Adrenal gland (tissue), 12 donors: ENCODE results near the gene SLC12A5. TPM values are rescaled to one million over a fixed set of nuclear protein-coding genes. Genes with fewer than 3 reads are reported as not detected.
A peak's percentile ranks its signal among the peaks of the same experiment; 100 is the strongest.

Experiments
- DNase-seq, 7 donors: peaks; one replicate each; pipeline ENCODE4 v3.0.0-alpha.2; 2019 to 2020
- H3K27ac ChIP-seq, 5 donors: fragments of 200-600 bp; sonication (generic) in 4 of 5; 1 replicate in 3 of 5; 2 replicates in 2 of 5; pipeline versions ENCODE4 v1.5.1 to v1.8.0; 2016 to 2020; ENCODE audit warnings: mild to moderate bottlenecking in 1 of 5
- H3K27me3 ChIP-seq: fragments of 200-600 bp; 2 replicates; pipeline ENCODE4 v1.8.0; 2021
- H3K36me3 ChIP-seq, 2 donors: fragments of 200-600 bp; replicated peaks in 1 of 2; 1 replicate in 1 of 2; 2 replicates in 1 of 2; pipeline versions ENCODE4 v1.5.1 to v1.8.0; 2018 to 2022
- H3K4me1 ChIP-seq, 2 donors: fragments of 200-600 bp; replicated peaks in 1 of 2; 1 replicate in 1 of 2; 2 replicates in 1 of 2; pipeline versions ENCODE4 v1.5.1 to v1.8.0; 2018 to 2021
- H3K4me3 ChIP-seq, 4 donors: fragments of 200-600 bp; sonication (generic) in 3 of 4; one replicate each; pipeline ENCODE4 v1.5.1; 2016 to 2018
- H3K9me3 ChIP-seq, 3 donors: fragments of 200-600 bp; sonication (generic) in 1 of 3; replicated peaks in 1 of 3; 1 replicate in 2 of 3; 2 replicates in 1 of 3; pipeline versions ENCODE4 v1.5.1 to v1.8.0; 2016 to 2021
- POLR2A ChIP-seq, 2 donors: fragments of 450-650 bp; IDR thresholded peaks; one replicate each; pipeline ENCODE4 v1.6.1; 2017; ENCODE audit warnings: antibody characterized with exemption in 2 of 2, mild to moderate bottlenecking in 2 of 2, moderate library complexity in 1 of 2
- WGBS, 4 donors: extraction: QIAGEN DNeasy Blood & Tissue Kit in 2 of 4; methylation state at CpG; one replicate each; pipeline versions ENCODE4 v1.1.5 to v1.1.7; 2013 to 2017; 5-methylcytosine and 5-hydroxymethylcytosine counted together
- intact Hi-C, 2 donors: fragments of 100-400 bp; cut with DNase I; formaldehyde crosslinking; loops; one replicate each; pipeline versions ENCODE4 v1.14.1 to v1.15.0; 2022 to 2023
- polyA plus RNA-seq, 3 donors: library from polyadenylated mRNA; stranded (reverse); fragments of 200-250 nt in 2 of 3; fragments of 350-450 nt in 1 of 3; fragmentation: Illumina TruSeq in 1 of 3; extraction: RNeasy Lipid Tissue Mini Kit (QIAGEN cat#74804) in 1 of 3; gene quantifications; one replicate each; pipeline ENCODE4 v1.2.3, GENCODE V29; 2013 to 2014
- total RNA-seq, 9 donors: library from RNA; depleted of rRNA in 4 of 9; stranded (reverse); fragments of >200 nt in 4 of 9; fragments of 120-200 nt in 1 of 9; fragmentation: NEBNext Ultra II Directional in 1 of 9; extraction: Animal tissue kit (Norgen Biotek cat#: 25700) in 1 of 9; gene quantifications; one replicate each; pipeline versions ENCODE4 v1.1.0 to v1.2.4, GENCODE V29; 2013 to 2023
- TF ChIP-seq, protein P1 (sequence below), 6 experiments: fragments of 450-650 bp in 4 of 6; fragments of 200-600 bp in 2 of 6; sonication (generic) in 1 of 6; IDR thresholded peaks; 1 replicate in 5 of 6; 2 replicates in 1 of 6; pipeline versions ENCODE4 v1.5.1 to v1.8.0; 2016 to 2021; ENCODE audit warnings: antibody characterized with exemption in 6 of 6, mild to moderate bottlenecking in 2 of 6, moderate library complexity in 1 of 6
- donor health status: healthy with polysubstance abuse.
- donor health status: Bipolar disorder and iron deficiency.
- donor health status: DM: yes; HTN: yes; CAD: no.
- donor health status: DM: no; HTN: no; CAD: no.
- donor health status: DM: no; HTN: no; CAD: no.
- donor health status: DM: yes; HTN: yes; CAD: no.

The SLC12A5 gene
- total and polyA plus RNA-seq, 12 donors: 0.30 to 121 (median 16.2) TPM

DNA sequence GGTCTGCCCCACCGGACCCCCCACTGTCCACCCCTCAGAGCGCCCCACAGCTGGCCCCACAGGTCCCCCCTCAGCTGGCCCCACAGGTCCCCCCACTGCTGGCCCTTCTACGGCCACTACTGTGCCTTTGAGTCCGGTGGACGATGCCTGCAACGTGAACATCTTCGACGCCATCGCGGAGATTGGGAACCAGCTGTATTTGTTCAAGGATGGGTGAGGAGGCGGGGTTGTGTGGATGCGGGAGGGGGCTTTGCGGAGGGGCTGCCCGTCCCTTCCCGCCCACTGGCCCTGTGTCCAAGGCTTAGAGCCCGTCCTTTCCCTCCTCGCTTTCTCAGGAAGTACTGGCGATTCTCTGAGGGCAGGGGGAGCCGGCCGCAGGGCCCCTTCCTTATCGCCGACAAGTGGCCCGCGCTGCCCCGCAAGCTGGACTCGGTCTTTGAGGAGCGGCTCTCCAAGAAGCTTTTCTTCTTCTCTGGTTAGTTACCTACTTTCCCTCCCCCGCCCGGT, 15.6 kb upstream of the SLC12A5 start:
- intact Hi-C loops: loop anchor here (10.0 kb wide), 2 partner anchors 81 to 161 kb away; no protein-coding TSS in a partner anchor
- Histone ChIP-seq H3K36me3 (no peaks in the 10 kb centered on the region), H3K4me3 (no peak overlapping the region), H3K9me3 (no peaks in the 10 kb centered on the region), H3K27me3 (peaks cover 38% of the 10 kb centered on the region), H3K4me1 (peaks cover 0 to 10% of the 10 kb centered on the region in 2 donors), H3K27ac (no peak overlapping the region)
- 10 to 18% (median 13%) methylated on average over 12 to 29 of the region's 29 CpGs for WGBS, 4 donors
- TF ChIP-seq, protein P1, sequence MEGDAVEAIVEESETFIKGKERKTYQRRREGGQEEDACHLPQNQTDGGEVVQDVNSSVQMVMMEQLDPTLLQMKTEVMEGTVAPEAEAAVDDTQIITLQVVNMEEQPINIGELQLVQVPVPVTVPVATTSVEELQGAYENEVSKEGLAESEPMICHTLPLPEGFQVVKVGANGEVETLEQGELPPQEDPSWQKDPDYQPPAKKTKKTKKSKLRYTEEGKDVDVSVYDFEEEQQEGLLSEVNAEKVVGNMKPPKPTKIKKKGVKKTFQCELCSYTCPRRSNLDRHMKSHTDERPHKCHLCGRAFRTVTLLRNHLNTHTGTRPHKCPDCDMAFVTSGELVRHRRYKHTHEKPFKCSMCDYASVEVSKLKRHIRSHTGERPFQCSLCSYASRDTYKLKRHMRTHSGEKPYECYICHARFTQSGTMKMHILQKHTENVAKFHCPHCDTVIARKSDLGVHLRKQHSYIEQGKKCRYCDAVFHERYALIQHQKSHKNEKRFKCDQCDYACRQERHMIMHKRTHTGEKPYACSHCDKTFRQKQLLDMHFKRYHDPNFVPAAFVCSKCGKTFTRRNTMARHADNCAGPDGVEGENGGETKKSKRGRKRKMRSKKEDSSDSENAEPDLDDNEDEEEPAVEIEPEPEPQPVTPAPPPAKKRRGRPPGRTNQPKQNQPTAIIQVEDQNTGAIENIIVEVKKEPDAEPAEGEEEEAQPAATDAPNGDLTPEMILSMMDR (IDR thresholded peaks at IDR 0.05): no peak
- no peak for TF ChIP-seq POLR2A (IDR thresholded peaks at IDR 0.05)
- DNase-seq: no peak

- H3K4me1 ChIP-seq: peaks cover 0 to 10% of the 10 kb centered on the region in 2 donors
- no peaks in the 10 kb centered on the region for H3K36me3 ChIP-seq
- H3K27me3 ChIP-seq: peaks cover 38% of the 10 kb centered on the region
- no peaks in the 10 kb centered on the region for H3K9me3 ChIP-seq
- no peak overlapping the region for H3K27ac ChIP-seq
- TF ChIP-seq, protein P1 (IDR thresholded peaks at IDR 0.05): peak; percentile 48 to 79 (median 66)
- TF ChIP-seq POLR2A (IDR thresholded peaks at IDR 0.05): no peak
- WGBS, 4 donors: 1 to 2% (median 2%) methylated on average over 23 to 67 of the region's 67 CpGs
- peak in 6 of 7 donors; percentile 41 to 65 (median 56) for DNase-seq
- no peak overlapping the region for H3K4me3 ChIP-seq
- intact Hi-C loops: loop anchor here (10.0 kb wide), 2 partner anchors 81 to 161 kb away; no protein-coding TSS in a partner anchor
Measured at GRCh38 chr20:46013829-46014516, 15.0 kb upstream of the SLC12A5 start.

- 49 to 60% (median 51%) methylated on average over 7 of the region's 7 CpGs for WGBS, 4 donors
- peak in 2 of 7 donors; percentile 25 to 35 for DNase-seq
- no peak overlapping the region for H3K27ac ChIP-seq
- no peaks in the 10 kb centered on the region for H3K9me3 ChIP-seq
- TF ChIP-seq, protein P1 (IDR thresholded peaks at IDR 0.05): no peak
- no peak for TF ChIP-seq POLR2A (IDR thresholded peaks at IDR 0.05)
- H3K27me3 ChIP-seq: peaks cover 31% of the 10 kb centered on the region
- no peaks in the 10 kb centered on the region for H3K36me3 ChIP-seq
- no peak overlapping the region for H3K4me3 ChIP-seq
- intact Hi-C loops: loop anchor here (10.0 kb wide), 2 partner anchors 80 to 160 kb away; no protein-coding TSS in a partner anchor
- H3K4me1 ChIP-seq: peaks cover 0 to 10% of the 10 kb centered on the region in 2 donors
Measured at GRCh38 chr20:46014517-46015396, 14.3 kb upstream of the SLC12A5 start.

GRCh38 chr20:46017272-46017671, 11.7 kb upstream of the SLC12A5 start:
- DNase-seq: no peak
- intact Hi-C loops: loop anchor here (10.0 kb wide), 2 partner anchors 78 to 158 kb away; no protein-coding TSS in a partner anchor
- TF ChIP-seq POLR2A (IDR thresholded peaks at IDR 0.05): no peak
- TF ChIP-seq, protein P1 (IDR thresholded peaks at IDR 0.05): no peak
- H3K9me3 ChIP-seq: no peaks in the 10 kb centered on the region
- H3K4me3 ChIP-seq: no peak overlapping the region
- no peak overlapping the region for H3K27ac ChIP-seq
- 74 to 82% (median 75%) methylated on average over 4 of the region's 4 CpGs for WGBS, 4 donors
- no peaks in the 10 kb centered on the region for H3K36me3 ChIP-seq
- peaks cover 0 to 15% of the 10 kb centered on the region in 2 donors for H3K4me1 ChIP-seq
- peaks cover 6% of the 10 kb centered on the region for H3K27me3 ChIP-seq
